Caco-2 (cell line): ENCODE results near the gene GPR180. TPM values are rescaled to one million over a fixed set of nuclear protein-coding genes. Genes with fewer than 3 reads are reported as not detected.
"Not testable (repeated sequence)": the region's sequence is repeated elsewhere in the genome, so short reads cannot be mapped to it uniquely, and the experiment has no call there.

ENCODE experiments used
- BruUV-seq: library from RNA; stranded (reverse); fragments of 400-500 nt; replicated peaks from 2 replicates; lab custom pipeline; 2021; lab: Mats Ljungman, UMichigan
- CTCF ChIA-PET: fragments of 300-600 bp; sonication (Branson Sonifier 250); formaldehyde crosslinking; loops from one replicate; lab custom pipeline; 2022; ENCODE audit warnings: antibody characterized with exemption; lab: Charles Lee
- POLR2A ChIA-PET: fragments of 300-600 bp; sonication (Branson Sonifier 250); formaldehyde crosslinking; loops from one replicate; lab custom pipeline; 2022; ENCODE audit warnings: antibody characterized with exemption; lab: Charles Lee
- DNase-seq, 2 experiments: peaks; one replicate each; pipeline versions ENCODE4 v3.0.0 to v3.0.0-alpha.2; 2020 to 2022
- H3K27me3 ChIP-seq: replicated peaks from 2 replicates; pipeline ENCODE4 v1.6.0; 2011; ENCODE audit warnings: low read length; ENCODE audit not compliant: control insufficient read depth, insufficient read depth
- H3K36me3 ChIP-seq: 2 replicates; pipeline ENCODE4 v1.5.1; 2011; ENCODE audit warnings: low read length; ENCODE audit not compliant: control insufficient read depth, insufficient read depth
- H3K4me1 ChIP-seq: fragments of 250-450 bp; sonication (Bioruptor Pico); 2 replicates; pipeline ENCODE4 v1.5.1; 2020; ENCODE audit warnings: mild to moderate bottlenecking
- H3K4me3 ChIP-seq: 2 replicates; pipeline ENCODE4 v1.5.1; 2011; ENCODE audit warnings: low read depth, mild to moderate bottlenecking, control low read depth, low read length
- H3K9me3 ChIP-seq: fragments of 250-450 bp; sonication (Bioruptor Pico); 2 replicates; pipeline ENCODE4 v1.5.1; 2020; ENCODE audit warnings: mild to moderate bottlenecking, moderate library complexity
- H3K27ac Mint-ChIP-seq: one replicate; pipeline ENCODE4 v1.8.0; 2022; ENCODE audit warnings: mixed read lengths; ENCODE audit not compliant: unreplicated experiment
- H3K27me3 Mint-ChIP-seq: one replicate; pipeline ENCODE4 v1.8.0; 2022; ENCODE audit warnings: mixed read lengths; ENCODE audit not compliant: insufficient read depth, unreplicated experiment
- H3K36me3 Mint-ChIP-seq: one replicate; pipeline ENCODE4 v1.8.0; 2022; ENCODE audit warnings: mild to moderate bottlenecking, mixed read lengths; ENCODE audit not compliant: insufficient read depth, unreplicated experiment
- H3K4me1 Mint-ChIP-seq: one replicate; pipeline ENCODE4 v1.8.0; 2022; ENCODE audit warnings: low read depth, mixed read lengths; ENCODE audit not compliant: unreplicated experiment
- H3K4me3 Mint-ChIP-seq: one replicate; pipeline ENCODE4 v1.8.0; 2022; ENCODE audit warnings: mild to moderate bottlenecking, moderate library complexity, mixed read lengths; ENCODE audit not compliant: unreplicated experiment
- H3K9me3 Mint-ChIP-seq: one replicate; pipeline ENCODE4 v1.8.0; 2022; ENCODE audit warnings: mixed read lengths; ENCODE audit not compliant: unreplicated experiment
- intact Hi-C: fragments of 100-400 bp; cut with micrococcal nuclease; formaldehyde crosslinking; loops from one replicate; pipeline ENCODE4 v1.10.0; 2022; ENCODE audit not compliant: unreplicated experiment
- total RNA-seq: library from RNA; stranded (reverse); gene quantifications from 2 replicates; pipeline ENCODE4 v1.2.3, GENCODE V29; 2022
- TF ChIP-seq, protein P1 (sequence below), 2 experiments: fragments of 200-600 bp in 1 of 2; IDR thresholded peaks; 1 replicate in 1 of 2; 2 replicates in 1 of 2; pipeline versions ENCODE4 v1.5.1 to v1.8.0; 2011 to 2022; ENCODE audit warnings: antibody characterized with exemption in 1 of 2, control low read depth in 1 of 2, inconsistent platforms in 1 of 2, low read depth in 1 of 2, low read length in 1 of 2, mild to moderate bottlenecking in 1 of 2, moderate library complexity in 1 of 2; ENCODE audit not compliant: insufficient read depth in 1 of 2, severe bottlenecking in 1 of 2, unreplicated experiment in 1 of 2

The GPR180 gene
- total RNA-seq, 1 experiment from 2014 or later, result 6.4 TPM

GRCh38 chr13:94636942-94637578 lies 35.4 kb downstream of the GPR180 start:
- no peak for DNase-seq
- H3K4me3 Mint-ChIP-seq, result no peak overlapping the region
- peaks cover 6% of the 10 kb centered on the region for H3K4me1 Mint-ChIP-seq
- no peaks in the 10 kb centered on the region for H3K27me3 Mint-ChIP-seq
- peaks cover 3% of the 10 kb centered on the region for H3K4me1 ChIP-seq
- H3K27me3 ChIP-seq, result no peaks in the 10 kb centered on the region
- H3K27ac Mint-ChIP-seq, result no peak overlapping the region
- H3K9me3 Mint-ChIP-seq, result no peaks in the 10 kb centered on the region
- no peaks in the 10 kb centered on the region for H3K36me3 ChIP-seq
- CTCF ChIA-PET, result interaction anchor here (0.5 kb wide), 1 partner anchor 17 kb away, joined by 3 read pairs; no protein-coding TSS in a partner anchor
- BruUV-seq, result no TSS peak
- H3K4me3 ChIP-seq, result no peak overlapping the region
- intact Hi-C loops, result no loop called here
- H3K36me3 Mint-ChIP-seq, result no peaks in the 10 kb centered on the region
- POLR2A ChIA-PET, result no interaction called here
- TF ChIP-seq, protein P1, sequence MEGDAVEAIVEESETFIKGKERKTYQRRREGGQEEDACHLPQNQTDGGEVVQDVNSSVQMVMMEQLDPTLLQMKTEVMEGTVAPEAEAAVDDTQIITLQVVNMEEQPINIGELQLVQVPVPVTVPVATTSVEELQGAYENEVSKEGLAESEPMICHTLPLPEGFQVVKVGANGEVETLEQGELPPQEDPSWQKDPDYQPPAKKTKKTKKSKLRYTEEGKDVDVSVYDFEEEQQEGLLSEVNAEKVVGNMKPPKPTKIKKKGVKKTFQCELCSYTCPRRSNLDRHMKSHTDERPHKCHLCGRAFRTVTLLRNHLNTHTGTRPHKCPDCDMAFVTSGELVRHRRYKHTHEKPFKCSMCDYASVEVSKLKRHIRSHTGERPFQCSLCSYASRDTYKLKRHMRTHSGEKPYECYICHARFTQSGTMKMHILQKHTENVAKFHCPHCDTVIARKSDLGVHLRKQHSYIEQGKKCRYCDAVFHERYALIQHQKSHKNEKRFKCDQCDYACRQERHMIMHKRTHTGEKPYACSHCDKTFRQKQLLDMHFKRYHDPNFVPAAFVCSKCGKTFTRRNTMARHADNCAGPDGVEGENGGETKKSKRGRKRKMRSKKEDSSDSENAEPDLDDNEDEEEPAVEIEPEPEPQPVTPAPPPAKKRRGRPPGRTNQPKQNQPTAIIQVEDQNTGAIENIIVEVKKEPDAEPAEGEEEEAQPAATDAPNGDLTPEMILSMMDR (IDR thresholded peaks at IDR 0.05; ENCODE audit: insufficient read depth in 1 of 2, low read depth in 1 of 2, low read length in 1 of 2, severe bottlenecking in 1 of 2, unreplicated experiment in 1 of 2), result no peak
- no peaks in the 10 kb centered on the region for H3K9me3 ChIP-seq

DNA sequence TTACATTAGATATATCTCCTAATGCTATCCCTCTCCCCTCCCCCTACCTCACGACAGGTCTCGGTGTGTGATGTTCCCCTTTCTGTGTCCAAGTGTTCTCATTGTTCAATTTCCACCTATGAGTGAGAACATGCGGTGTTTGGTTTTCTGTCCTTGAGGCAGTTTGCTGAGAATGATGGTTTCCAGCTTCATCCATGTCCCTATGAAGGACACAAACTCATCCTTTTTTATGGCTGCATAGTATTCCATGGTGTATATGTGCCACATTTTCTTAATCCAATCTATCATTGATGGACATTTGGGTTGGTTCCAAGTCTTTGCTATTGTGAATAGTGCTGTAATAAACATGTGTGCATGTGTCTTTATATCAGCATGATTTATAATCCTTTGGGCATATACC lies 36.0 kb downstream of the GPR180 start:
- H3K36me3 ChIP-seq, H3K4me3 Mint-ChIP-seq, BruUV-seq, H3K27ac Mint-ChIP-seq, DNase-seq, H3K4me1 Mint-ChIP-seq, H3K27me3 Mint-ChIP-seq, POLR2A ChIA-PET, H3K4me3 ChIP-seq, H3K4me1 ChIP-seq, intact Hi-C loops, H3K36me3 Mint-ChIP-seq, H3K9me3 Mint-ChIP-seq, H3K27me3 ChIP-seq, H3K9me3 ChIP-seq: not testable (repeated sequence)
- CTCF ChIA-PET, result interaction anchor here (0.5 kb wide), 1 partner anchor 16 kb away, joined by 3 read pairs; no protein-coding TSS in a partner anchor

GRCh38 chr13:94640721-94641120 lies 39.1 kb downstream of the GPR180 start:
- Mint-ChIP-seq H3K36me3 (no peaks in the 10 kb centered on the region), H3K9me3 (no peaks in the 10 kb centered on the region), H3K27ac (no peak overlapping the region), H3K27me3 (no peaks in the 10 kb centered on the region), H3K4me3 (peak overlapping the region; percentile 36), H3K4me1 (peaks cover 6% of the 10 kb centered on the region)
- BruUV-seq, result no TSS peak
- TF ChIP-seq, protein P1 (IDR thresholded peaks at IDR 0.05; ENCODE audit: insufficient read depth in 1 of 2, low read depth in 1 of 2, low read length in 1 of 2, severe bottlenecking in 1 of 2, unreplicated experiment in 1 of 2), result no peak
- ChIA-PET POLR2A (no interaction called here), CTCF (no interaction called here)
- no peaks in the 10 kb centered on the region for H3K27me3 ChIP-seq
- H3K4me1 ChIP-seq, result peaks cover 3% of the 10 kb centered on the region
- no peak for DNase-seq
- intact Hi-C loops, result no loop called here
- no peaks in the 10 kb centered on the region for H3K9me3 ChIP-seq
- H3K4me3 ChIP-seq, result no peak overlapping the region
- H3K36me3 ChIP-seq, result no peaks in the 10 kb centered on the region
